CD4-positive, alpha-beta memory T cell (primary cell): ENCODE results near the gene PTGES. TPM values are rescaled to one million over a fixed set of nuclear protein-coding genes. Genes with fewer than 3 reads are reported as not detected.
A peak's percentile ranks its signal among the peaks of the same experiment; 100 is the strongest.

ENCODE experiments used
- CTCF ChIA-PET: fragments of 350-600 bp; sonication (Branson Sonifier 250); formaldehyde crosslinking; loops from one replicate; lab custom pipeline; 2021; ENCODE audit warnings: inconsistent platforms; ENCODE audit not compliant: partially characterized antibody; lab: Charles Lee
- POLR2A ChIA-PET: fragments of 350-600 bp; sonication (Branson Sonifier 250); formaldehyde crosslinking; loops from one replicate; lab custom pipeline; 2021; ENCODE audit not compliant: partially characterized antibody; lab: Charles Lee
- DNase-seq, 5 donors: peaks; one replicate each; pipeline versions ENCODE4 v3.0.0 to v3.0.0-alpha.2; 2020 to 2022; ENCODE audit warnings: mixed read lengths in 1 of 5
- H3K27ac ChIP-seq: one replicate; pipeline ENCODE4 v1.7.0; 2013; ENCODE audit warnings: low read depth, low read length
- H3K27me3 ChIP-seq: 2 replicates; pipeline ENCODE4 v1.7.0; 2013; ENCODE audit warnings: mild to moderate bottlenecking, low read length, moderate library complexity; ENCODE audit not compliant: insufficient read depth
- H3K36me3 ChIP-seq: 2 replicates; pipeline ENCODE4 v1.7.0; 2013; ENCODE audit warnings: mild to moderate bottlenecking, low read length, moderate library complexity; ENCODE audit not compliant: insufficient read depth
- H3K4me1 ChIP-seq: 2 replicates; pipeline ENCODE4 v1.7.0; 2013; ENCODE audit warnings: mild to moderate bottlenecking, low read length, moderate library complexity; ENCODE audit not compliant: insufficient read depth
- H3K4me3 ChIP-seq, 2 donors: one replicate each; pipeline ENCODE4 v1.7.0; 2013; ENCODE audit warnings: low read length in 2 of 2, mild to moderate bottlenecking in 1 of 2
- H3K9me3 ChIP-seq, 2 donors: one replicate each; pipeline ENCODE4 v1.7.0; 2013; ENCODE audit warnings: low read length in 2 of 2, control low read depth in 1 of 2; ENCODE audit not compliant: control insufficient read depth in 1 of 2
- H3K27ac Mint-ChIP-seq, 7 donors: one replicate each; pipeline ENCODE4 v1.8.0; 2020 to 2021; ENCODE audit warnings: mixed read lengths in 7 of 7, mild to moderate bottlenecking in 6 of 7, inconsistent platforms in 3 of 7, moderate library complexity in 3 of 7
- H3K27me3 Mint-ChIP-seq, 2 donors: one replicate each; pipeline ENCODE4 v1.8.0; 2020 to 2021; ENCODE audit warnings: mixed read lengths in 2 of 2
- H3K36me3 Mint-ChIP-seq, 2 donors: one replicate each; pipeline ENCODE4 v1.8.0; 2020 to 2021; ENCODE audit warnings: mixed read lengths in 2 of 2, inconsistent platforms in 1 of 2, mild to moderate bottlenecking in 1 of 2
- H3K4me1 Mint-ChIP-seq, 4 donors: one replicate each; pipeline ENCODE4 v1.8.0; 2020 to 2021; ENCODE audit warnings: mixed read lengths in 4 of 4, mild to moderate bottlenecking in 1 of 4
- H3K4me3 Mint-ChIP-seq, 8 donors: one replicate each; pipeline ENCODE4 v1.8.0; 2020 to 2021; ENCODE audit warnings: mixed read lengths in 8 of 8, mild to moderate bottlenecking in 7 of 8, moderate library complexity in 6 of 8, inconsistent platforms in 3 of 8
- H3K9me3 Mint-ChIP-seq, 8 donors: one replicate each; pipeline ENCODE4 v1.8.0; 2020 to 2021; ENCODE audit warnings: mixed read lengths in 8 of 8, mild to moderate bottlenecking in 5 of 8, inconsistent platforms in 3 of 8, moderate library complexity in 1 of 8
- intact Hi-C: fragments of 100-400 bp; cut with micrococcal nuclease; formaldehyde crosslinking; loops from one replicate; pipeline ENCODE4 v1.15.1; 2023
- polyA plus RNA-seq, 2 donors: library from polyadenylated mRNA; unstranded; fragments of 300-500 nt; fragmentation: Illumina TruSeq; gene quantifications; one replicate each; pipeline ENCODE4 v1.2.3, GENCODE V29; 2021
- total RNA-seq, 2 experiments: library from RNA; stranded (reverse); gene quantifications; one replicate each; pipeline ENCODE4 v1.2.3, GENCODE V29; 2021

PTGES gene
- total and polyA plus RNA-seq, 4 experiments from 2014 or later: not detected

DNA sequence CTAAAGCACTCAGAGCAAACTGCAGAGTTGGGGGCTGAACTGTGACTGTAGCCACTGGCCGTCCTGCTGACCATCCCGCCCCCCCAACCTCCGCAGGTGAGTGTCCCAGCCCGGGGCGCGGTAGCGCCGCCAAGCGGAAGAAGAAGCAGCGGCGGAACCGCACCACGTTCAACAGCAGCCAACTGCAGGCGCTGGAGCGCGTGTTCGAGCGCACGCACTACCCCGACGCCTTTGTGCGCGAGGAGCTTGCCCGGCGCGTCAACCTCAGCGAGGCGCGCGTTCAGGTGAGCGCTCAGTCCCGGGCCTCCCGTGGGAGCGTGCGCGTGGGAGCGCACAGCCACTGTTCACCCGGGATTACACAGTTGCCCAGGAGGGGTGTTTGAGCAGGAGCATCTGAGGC lies 33.7 kb downstream of the PTGES start:
- Mint-ChIP-seq H3K27me3 (peaks cover 2 to 8% of the 10 kb centered on the region in 2 donors), H3K9me3 (no peaks in the 10 kb centered on the region), H3K36me3 (no peaks in the 10 kb centered on the region), H3K4me1 (no peaks in the 10 kb centered on the region), H3K4me3 (no peak overlapping the region), H3K27ac (no peak overlapping the region)
- ChIA-PET POLR2A (no interaction called here), CTCF (no interaction called here)
- no peak for DNase-seq
- H3K27me3 ChIP-seq: no peaks in the 10 kb centered on the region
- H3K4me3 ChIP-seq: no peak overlapping the region
- no peak overlapping the region for H3K27ac ChIP-seq
- no peaks in the 10 kb centered on the region for H3K4me1 ChIP-seq
- intact Hi-C loops: no loop called here
- H3K9me3 ChIP-seq: no peaks in the 10 kb centered on the region
- no peaks in the 10 kb centered on the region for H3K36me3 ChIP-seq

DNA sequence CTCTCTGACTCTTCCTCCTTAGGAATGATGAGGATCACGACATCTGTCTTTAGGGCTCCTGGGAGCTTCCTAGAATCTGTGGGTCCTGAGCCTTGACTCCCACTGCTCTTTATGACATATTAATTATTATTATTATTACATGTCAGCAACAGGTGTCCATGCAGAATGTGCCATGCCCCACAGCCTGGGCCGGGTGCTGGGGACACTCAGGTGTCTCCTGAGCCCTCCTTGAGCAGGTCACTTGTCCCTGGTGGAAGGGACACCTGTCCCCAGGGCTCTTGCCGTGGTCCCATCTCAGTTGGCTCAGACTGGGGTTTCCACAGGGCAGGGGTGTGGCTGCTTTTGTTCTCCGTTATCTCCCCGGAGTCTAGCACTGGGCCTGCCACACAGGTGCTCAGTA lies 34.2 kb downstream of the PTGES start:
- no peak overlapping the region for H3K4me3 Mint-ChIP-seq
- H3K27ac Mint-ChIP-seq: no peak overlapping the region
- CTCF ChIA-PET: no interaction called here
- H3K4me1 Mint-ChIP-seq: no peaks in the 10 kb centered on the region
- peaks cover 2 to 8% of the 10 kb centered on the region in 2 donors for H3K27me3 Mint-ChIP-seq
- no peaks in the 10 kb centered on the region for H3K27me3 ChIP-seq
- no peaks in the 10 kb centered on the region for H3K9me3 ChIP-seq
- no peak for DNase-seq
- H3K9me3 Mint-ChIP-seq: no peaks in the 10 kb centered on the region
- no peaks in the 10 kb centered on the region for H3K36me3 Mint-ChIP-seq
- POLR2A ChIA-PET: no interaction called here
- H3K4me3 ChIP-seq: no peak overlapping the region
- H3K27ac ChIP-seq: no peak overlapping the region
- H3K36me3 ChIP-seq: no peaks in the 10 kb centered on the region
- no peaks in the 10 kb centered on the region for H3K4me1 ChIP-seq
- intact Hi-C loops: no loop called here

DNA sequence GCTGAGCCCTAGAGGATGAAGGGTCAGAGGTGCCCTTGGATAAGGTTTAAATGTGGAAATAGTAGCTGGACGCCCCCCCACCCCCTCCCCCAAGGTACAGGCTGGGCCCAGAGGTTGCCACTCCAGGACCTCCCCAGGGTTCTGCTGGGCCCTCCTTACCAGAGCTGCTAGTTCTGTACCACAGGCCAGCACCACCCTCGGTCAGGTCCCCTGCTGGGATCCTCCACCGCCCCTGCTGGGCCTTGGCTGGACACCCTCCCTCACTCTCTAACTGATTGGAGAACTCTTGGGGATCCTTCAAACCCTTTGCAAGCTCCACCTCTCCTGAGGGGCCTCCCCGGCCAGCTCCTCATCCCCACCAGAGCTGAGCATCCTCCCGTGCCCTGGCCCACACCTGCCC lies 34.9 kb downstream of the PTGES start:
- H3K4me3 Mint-ChIP-seq: no peak overlapping the region
- Histone ChIP-seq H3K4me3 (no peak overlapping the region), H3K27me3 (no peaks in the 10 kb centered on the region), H3K36me3 (no peaks in the 10 kb centered on the region), H3K4me1 (peaks cover 3% of the 10 kb centered on the region), H3K27ac (no peak overlapping the region), H3K9me3 (no peaks in the 10 kb centered on the region)
- ChIA-PET POLR2A (no interaction called here), CTCF (no interaction called here)
- intact Hi-C loops: no loop called here
- no peak for DNase-seq
- H3K27ac Mint-ChIP-seq: no peak overlapping the region
- no peaks in the 10 kb centered on the region for H3K9me3 Mint-ChIP-seq
- no peaks in the 10 kb centered on the region for H3K36me3 Mint-ChIP-seq
- H3K4me1 Mint-ChIP-seq: peaks cover 0 to 3% (median 1%) of the 10 kb centered on the region in 4 donors
- H3K27me3 Mint-ChIP-seq: peaks cover 2 to 8% of the 10 kb centered on the region in 2 donors

DNA sequence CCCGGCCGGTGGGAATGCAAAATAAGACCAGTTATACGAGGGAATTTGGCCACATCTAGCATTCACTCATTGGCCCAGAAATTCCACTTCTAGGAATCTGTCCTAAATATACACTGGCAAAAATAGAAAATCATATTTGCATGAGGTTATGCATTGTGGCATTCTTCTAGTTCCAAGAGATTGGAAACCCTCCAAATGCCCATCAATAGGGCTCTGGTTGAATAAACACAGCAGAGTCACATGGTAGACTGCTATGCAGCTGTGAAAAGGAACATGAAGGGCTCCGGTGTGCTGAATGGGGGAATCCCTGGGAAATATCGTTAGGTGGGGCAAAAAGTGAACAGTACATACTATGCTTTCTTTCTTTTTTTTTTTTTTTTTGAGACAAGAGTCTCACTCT lies 36.8 kb downstream of the PTGES start:
- peaks cover 5 to 18% (median 11%) of the 10 kb centered on the region in 4 donors for H3K4me1 Mint-ChIP-seq
- H3K36me3 Mint-ChIP-seq: no peaks in the 10 kb centered on the region
- POLR2A ChIA-PET: no interaction called here
- H3K27ac Mint-ChIP-seq: no peak overlapping the region
- Histone ChIP-seq H3K9me3 (no peaks in the 10 kb centered on the region), H3K4me1 (peaks cover 20% of the 10 kb centered on the region), H3K36me3 (no peaks in the 10 kb centered on the region), H3K27me3 (no peaks in the 10 kb centered on the region), H3K27ac (no peak overlapping the region), H3K4me3 (no peak overlapping the region)
- H3K27me3 Mint-ChIP-seq: peaks cover 2 to 8% of the 10 kb centered on the region in 2 donors
- H3K9me3 Mint-ChIP-seq: no peaks in the 10 kb centered on the region
- CTCF ChIA-PET: interaction anchor here (1.7 kb wide), 2 partner anchors 9 to 584 kb away, joined by 4 read pairs; no protein-coding TSS in a partner anchor
- intact Hi-C loops: no loop called here
- no peak for DNase-seq
- H3K4me3 Mint-ChIP-seq: no peak overlapping the region

DNA sequence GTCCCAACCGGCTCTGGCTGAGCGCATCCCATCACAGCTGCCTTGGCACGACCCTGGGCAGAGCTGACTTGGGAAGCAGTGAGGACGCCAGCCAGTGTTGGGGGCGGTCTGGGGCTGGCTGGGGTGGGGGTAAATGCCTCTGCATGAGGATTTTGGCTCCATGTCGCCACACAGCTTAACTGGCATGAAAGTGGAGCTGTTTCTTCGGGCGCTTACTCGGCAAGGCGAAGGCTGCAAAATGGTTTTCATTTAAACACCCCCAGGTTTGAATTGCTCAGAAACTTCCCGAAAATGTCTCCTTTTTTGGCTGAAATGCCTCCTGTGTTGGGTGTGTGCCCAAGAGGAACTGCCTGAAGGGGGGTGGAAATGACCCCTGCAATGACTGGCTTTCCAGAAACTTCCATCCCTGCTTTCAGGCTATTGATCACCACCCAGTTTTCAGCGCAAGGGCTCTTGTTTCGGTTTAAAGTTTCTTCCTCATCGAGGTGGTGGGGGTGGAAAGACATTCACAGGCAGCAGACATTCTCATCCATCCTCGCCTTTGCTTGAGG lies 38.3 kb downstream of the PTGES start:
- Histone ChIP-seq H3K27ac (no peak overlapping the region), H3K4me1 (peaks cover 20% of the 10 kb centered on the region), H3K27me3 (no peaks in the 10 kb centered on the region), H3K36me3 (no peaks in the 10 kb centered on the region), H3K9me3 (no peaks in the 10 kb centered on the region), H3K4me3 (no peak overlapping the region)
- POLR2A ChIA-PET: no interaction called here
- peaks cover 2 to 4% of the 10 kb centered on the region in 2 donors for H3K27me3 Mint-ChIP-seq
- DNase-seq: no peak
- CTCF ChIA-PET: interaction anchor here (1.4 to 1.7 kb wide), 2 partner anchors 572 to 583 kb away, joined by 3 to 4 read pairs; no protein-coding TSS in a partner anchor
- intact Hi-C loops: no loop called here
- H3K4me3 Mint-ChIP-seq: no peak overlapping the region
- H3K27ac Mint-ChIP-seq: no peak overlapping the region
- H3K4me1 Mint-ChIP-seq: peaks cover 5 to 18% (median 14%) of the 10 kb centered on the region in 4 donors
- no peaks in the 10 kb centered on the region for H3K36me3 Mint-ChIP-seq
- H3K9me3 Mint-ChIP-seq: no peaks in the 10 kb centered on the region

GRCh38 chr9:129713402-129713679 lies 39.5 kb downstream of the PTGES start:
- POLR2A ChIA-PET: no interaction called here
- CTCF ChIA-PET: interaction anchor here (1.0 to 1.4 kb wide), 2 partner anchors 12 to 571 kb away, joined by 3 read pairs; no protein-coding TSS in a partner anchor
- intact Hi-C loops: no loop called here
- peak overlapping the region in 1 of 7 donors; percentile 13 for H3K27ac Mint-ChIP-seq
- no peak overlapping the region for H3K4me3 Mint-ChIP-seq
- H3K27ac ChIP-seq: no peak overlapping the region
- H3K36me3 Mint-ChIP-seq: no peaks in the 10 kb centered on the region
- H3K4me3 ChIP-seq: no peak overlapping the region
- no peaks in the 10 kb centered on the region for H3K27me3 ChIP-seq
- no peaks in the 10 kb centered on the region for H3K9me3 Mint-ChIP-seq
- no peak for DNase-seq
- H3K4me1 ChIP-seq: peaks cover 20% of the 10 kb centered on the region
- H3K27me3 Mint-ChIP-seq: peaks cover 2 to 4% of the 10 kb centered on the region in 2 donors
- no peaks in the 10 kb centered on the region for H3K9me3 ChIP-seq
- H3K4me1 Mint-ChIP-seq: peaks cover 5 to 18% (median 14%) of the 10 kb centered on the region in 4 donors
- no peaks in the 10 kb centered on the region for H3K36me3 ChIP-seq

DNA sequence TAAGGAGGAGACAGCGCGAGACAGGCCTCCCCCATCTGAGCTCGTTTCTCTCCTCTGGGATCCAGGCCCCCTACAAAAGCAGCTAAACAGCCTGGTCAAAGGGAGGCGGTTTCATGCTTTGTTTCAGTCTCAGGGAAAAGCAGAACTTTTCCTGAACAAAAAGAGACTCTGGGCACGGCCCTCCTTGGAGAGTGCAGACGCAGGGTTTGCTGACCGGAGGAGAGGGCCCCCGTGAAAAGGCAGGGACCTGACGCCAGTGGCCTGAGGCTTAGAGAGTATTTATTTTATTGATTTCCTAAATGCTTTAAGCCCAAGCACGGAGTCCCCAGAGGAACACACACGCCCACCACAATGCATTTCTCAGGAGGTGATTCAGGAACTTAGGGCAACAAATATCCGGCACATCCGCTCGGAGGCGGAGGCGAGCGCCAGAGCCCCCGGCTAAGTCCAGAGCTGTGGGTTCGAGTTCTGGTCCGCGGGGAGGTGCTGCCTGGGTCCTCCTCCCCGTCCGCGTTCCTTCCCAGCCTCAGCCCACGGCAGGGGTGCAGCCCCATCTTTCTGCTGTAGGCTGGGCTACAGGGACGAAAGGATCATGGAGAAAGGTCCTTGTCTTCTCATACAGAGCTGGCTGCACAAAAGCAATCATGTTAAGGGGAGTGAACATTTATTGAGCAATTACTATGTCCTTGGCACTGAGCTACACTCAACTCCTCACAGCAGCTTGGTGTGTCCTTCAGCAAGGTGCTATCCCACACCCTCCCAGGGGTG lies 40.0 kb downstream of the PTGES start:
- no peak overlapping the region for H3K4me3 Mint-ChIP-seq

More for the DNA sequence above, 40.0 kb downstream of the PTGES start:
- CTCF ChIA-PET: interaction anchor here (0.5 to 1.0 kb wide), 2 partner anchors 12 to 14 kb away, joined by 3 read pairs; no protein-coding TSS in a partner anchor
- intact Hi-C loops: no loop called here
- H3K9me3 ChIP-seq: no peaks in the 10 kb centered on the region
- H3K4me1 ChIP-seq: peaks cover 20% of the 10 kb centered on the region
- DNase-seq: no peak
- H3K27me3 ChIP-seq: no peaks in the 10 kb centered on the region
- Mint-ChIP-seq H3K9me3 (no peaks in the 10 kb centered on the region), H3K27ac (peak overlapping the region in 2 of 7 donors; percentile 13 to 51), H3K36me3 (no peaks in the 10 kb centered on the region), H3K4me1 (peaks cover 5 to 18% (median 14%) of the 10 kb centered on the region in 4 donors), H3K27me3 (peaks cover 2 to 4% of the 10 kb centered on the region in 2 donors)
- no peaks in the 10 kb centered on the region for H3K36me3 ChIP-seq
- H3K4me3 ChIP-seq: no peak overlapping the region
- H3K27ac ChIP-seq: no peak overlapping the region
- POLR2A ChIA-PET: no interaction called here
